NCI-H524 treated with DMSO at 0.1 percent for 48 hours (cell line): ENCODE results near the gene PHLDB3.
"Not testable (repeated sequence)": the region's sequence is repeated elsewhere in the genome, so short reads cannot be mapped to it uniquely, and the experiment has no call there.

Source experiments
- DNase-seq: peaks from one replicate; lab custom pipeline; 2025; lab: John Stamatoyannopoulos, UW

Gene PHLDB3

DNA sequence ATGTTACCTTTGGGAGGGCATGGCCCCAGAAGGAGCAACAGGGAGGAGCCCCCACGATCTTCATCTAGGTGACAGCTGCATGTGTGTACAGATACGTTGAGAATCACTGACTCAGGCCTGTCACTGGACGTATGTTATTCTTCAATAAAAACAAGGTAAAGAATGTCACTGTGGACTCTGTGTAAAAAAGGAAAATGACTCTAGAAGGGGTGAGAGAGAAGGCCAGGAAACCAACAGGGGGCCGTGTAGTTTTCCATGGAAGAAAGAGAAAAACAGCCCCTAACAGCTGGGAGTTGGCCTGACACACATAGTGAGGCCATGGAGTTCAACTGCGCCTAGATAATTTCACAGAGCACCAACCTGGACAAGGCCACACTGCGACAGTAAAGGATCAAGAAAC, 37.3 kb downstream of the PHLDB3 start:
- DNase-seq, result no peak

DNA sequence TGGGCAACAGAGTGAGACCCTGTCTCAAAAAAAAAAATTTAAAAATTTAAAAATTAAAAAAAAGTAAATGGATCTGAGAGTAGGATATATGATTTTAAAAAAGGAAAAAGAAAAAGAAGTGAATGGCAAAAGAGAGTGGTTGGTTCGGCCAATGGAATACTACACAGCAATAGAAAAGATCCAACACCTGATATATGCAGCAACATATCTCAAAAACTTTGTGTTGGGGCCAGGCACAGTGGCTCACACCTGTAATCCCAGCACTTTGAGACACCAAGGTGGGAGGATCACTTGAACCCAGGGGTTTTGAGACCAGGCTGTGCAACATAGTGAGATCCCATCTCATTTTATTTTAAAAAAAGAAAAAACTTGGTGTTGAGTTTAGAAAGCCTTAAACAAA, 37.8 kb downstream of the PHLDB3 start:
- no peak for DNase-seq

DNA sequence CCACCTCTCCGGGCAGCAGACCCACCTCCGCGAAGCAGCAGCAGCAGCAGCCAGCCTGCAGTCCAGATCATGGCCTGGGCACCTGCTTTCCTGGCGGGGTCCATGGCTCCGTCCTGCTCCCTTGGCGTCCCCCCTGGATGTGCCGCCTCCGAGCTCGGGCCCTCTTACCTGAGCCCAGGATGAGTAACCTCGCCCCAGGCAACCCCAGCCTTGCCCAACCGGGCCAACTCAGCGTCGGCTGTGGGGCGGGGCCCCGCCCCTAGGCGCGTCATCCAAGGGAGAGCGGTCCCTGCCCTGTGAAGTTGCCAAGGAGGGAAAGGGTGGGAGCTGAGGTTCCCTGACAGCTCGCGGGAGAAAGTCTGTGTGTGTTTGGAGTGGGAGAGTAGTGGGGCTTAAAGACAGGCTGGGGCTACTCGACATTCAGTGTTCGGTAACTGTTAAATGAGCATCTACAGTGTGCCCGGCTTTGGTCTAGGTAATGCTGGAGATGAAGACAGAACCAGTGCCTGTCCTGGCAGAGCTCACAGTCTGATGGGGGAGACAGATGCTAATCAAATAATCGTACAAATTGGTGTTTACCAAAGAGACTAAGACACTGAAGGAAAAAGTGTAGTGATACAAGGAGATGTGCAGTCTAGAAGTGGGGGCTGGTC, 39.0 kb downstream of the PHLDB3 start, which contains the start of gene LYPD3:
Gene LYPD3 (minus strand): TSS at position 141 of the 653 bp plus-strand sequence. CDS start 37 bp downstream, at position 104.
- no peak for DNase-seq

DNA sequence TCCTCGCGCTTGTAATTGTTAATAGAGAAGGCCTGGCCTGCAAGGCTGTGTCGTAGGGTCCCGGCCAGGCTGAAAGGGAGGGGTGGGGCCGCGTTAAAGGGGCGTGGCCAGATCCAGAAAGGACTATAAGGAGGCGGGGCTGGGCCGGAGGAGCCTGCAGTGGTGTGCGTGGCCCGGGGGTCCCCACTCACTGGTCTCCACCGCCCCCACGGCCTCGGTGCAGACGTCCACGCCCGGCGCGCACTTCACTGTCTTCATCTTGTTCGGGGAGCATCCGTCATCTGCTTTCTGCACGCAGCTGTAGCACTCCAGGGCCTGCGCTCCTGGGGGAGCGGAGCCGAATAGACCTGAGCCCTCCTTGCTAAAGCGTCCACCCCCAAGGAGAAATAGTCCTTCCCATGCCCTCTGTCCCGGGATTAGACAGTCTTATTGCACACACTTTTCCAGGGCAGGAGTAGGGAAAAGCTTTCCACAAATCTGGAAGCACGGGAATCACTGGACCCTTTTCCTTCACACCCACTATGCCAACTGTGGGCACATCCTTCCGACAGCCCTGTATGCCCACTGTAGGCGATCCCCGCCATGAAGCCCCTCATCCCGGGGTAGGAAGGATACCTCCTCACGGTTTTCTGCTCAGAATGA, 40.3 kb downstream of the PHLDB3 start:
- no peak for DNase-seq

DNA sequence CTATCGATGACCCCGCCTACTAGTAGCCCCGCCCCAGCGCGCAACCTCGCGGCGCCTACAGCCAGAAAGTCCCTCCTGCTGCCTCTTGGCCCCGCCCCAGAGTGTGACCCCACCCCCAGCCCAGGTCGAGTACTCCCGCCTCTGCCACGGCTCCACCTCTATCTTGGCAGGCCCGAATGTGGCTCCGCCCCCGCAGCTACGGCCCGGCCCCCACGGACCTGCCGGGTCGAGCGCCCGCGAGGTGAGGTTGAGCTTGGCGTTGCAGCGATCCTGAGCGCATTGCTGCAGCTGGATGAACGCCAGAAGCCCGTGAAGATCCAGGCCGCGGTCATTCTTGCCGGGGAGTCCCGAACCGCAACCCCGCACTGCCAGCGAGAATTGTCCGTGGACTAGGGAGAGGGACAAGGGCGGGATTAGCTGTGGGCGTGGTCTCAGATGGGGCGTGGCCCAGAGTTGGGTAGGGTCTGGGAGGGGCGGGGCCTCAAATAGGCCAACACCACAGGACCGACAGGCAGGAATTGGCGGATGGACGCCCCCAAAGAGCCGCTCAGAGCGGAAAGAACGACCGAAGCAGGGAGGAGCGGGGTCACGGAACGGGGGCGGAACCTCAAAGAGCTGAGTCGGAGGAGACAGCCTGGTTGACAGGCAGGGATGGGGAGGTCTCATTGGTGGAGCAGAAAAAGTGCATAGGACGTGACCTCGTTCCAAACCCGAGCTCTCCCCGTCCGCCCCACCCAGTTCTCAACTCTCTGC, 41.0 kb downstream of the PHLDB3 start:
- no peak for DNase-seq

DNA sequence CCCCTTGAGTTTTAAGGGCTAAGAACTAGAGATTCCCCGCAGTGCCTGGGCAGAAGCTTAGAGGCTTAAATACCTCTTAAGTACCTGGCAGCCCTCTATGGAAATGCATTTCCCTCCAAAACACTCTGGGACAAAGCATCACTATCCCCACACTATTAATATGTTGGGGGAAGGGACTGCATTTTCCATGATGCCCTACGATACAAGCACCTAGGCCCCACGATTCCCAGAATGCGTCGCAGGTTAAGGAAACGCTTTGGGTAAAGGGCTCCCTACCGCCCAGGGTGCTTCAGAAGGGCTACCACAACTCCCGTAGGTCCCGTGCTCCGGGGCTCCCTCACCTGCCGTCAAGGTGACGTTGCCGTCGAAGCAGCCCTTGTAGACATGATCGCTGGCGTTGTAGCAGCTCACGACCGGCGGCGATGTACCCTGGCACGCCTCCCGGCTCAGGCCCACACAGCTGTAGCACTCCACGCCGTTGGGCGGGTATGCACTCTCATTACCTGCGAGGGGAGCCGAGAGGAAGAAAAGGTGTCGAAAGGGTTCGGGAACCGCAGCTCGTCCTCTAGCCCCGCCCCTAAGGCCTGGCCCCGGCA, 41.7 kb downstream of the PHLDB3 start:
- no peak for DNase-seq

DNA sequence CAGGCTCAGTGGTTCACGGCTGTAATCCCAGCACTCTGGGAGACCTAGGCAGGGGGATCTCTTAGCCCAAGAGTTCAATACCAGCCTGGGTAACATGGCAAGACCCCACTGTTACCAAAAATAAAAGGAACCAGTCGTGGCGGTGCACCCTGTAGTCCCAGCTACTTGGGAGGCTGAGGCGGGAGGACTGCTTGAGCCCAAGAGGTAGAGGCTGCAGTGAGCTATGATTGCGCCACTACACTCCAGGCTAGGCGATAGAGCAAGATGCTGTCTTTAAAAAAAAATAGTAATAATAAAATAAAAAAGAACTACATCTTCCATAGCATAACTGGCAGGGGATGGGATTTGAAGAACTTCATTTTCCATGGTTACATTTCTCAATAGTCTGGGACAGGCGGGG, 42.2 kb downstream of the PHLDB3 start:
- no peak for DNase-seq

DNA sequence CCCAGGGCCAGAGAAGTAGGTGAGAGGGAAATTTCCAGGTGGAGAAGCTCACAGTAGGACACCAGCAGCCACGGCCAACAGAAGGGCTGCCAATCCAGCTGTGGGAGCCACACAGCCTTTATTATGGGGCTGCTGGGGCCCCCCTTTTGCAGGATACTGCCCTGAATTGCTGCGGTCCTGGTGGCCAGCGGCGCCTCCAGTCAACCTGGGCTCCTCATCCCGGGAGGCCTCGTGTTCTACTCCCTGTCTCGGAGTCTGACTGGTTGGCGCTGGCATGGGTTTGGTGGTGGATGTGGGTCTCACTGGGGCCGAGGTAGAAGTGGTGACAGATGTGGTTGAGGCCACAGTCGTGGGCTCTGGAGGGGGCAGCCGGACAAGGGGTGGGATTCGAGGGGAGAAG, 43.2 kb downstream of the PHLDB3 start:
- DNase-seq, result no peak

DNA sequence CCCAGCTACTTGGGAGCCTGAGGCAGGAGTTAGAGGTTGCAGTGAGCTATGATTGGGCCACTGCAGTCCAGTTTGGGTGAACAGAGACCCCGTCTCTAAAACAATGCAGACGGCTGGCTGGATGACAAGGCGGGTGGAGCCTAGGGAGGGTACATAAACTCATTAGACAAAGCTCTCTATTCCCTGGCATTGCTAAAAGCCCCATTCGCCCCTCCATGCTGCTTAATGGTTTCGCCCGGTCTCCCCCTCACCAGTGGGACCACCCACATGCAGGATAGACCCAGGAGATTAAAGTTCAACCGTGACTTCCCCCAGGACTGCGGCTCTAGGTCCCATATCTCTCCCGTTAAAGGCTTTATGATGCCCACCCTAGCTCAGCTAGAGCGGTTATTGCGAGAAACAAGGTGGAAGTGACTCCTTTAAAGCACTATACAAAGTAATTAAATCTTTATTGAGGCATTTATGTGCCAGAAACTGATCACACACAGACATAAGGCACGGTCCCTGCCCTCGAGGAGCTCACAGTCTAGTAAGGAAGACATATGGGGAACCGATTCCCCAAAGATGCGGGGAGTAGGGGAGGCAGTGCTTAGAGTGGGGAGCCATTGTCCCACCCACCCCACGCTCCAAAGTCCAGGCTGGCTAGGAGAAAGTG, 44.1 kb downstream of the PHLDB3 start:
- no peak for DNase-seq

DNA sequence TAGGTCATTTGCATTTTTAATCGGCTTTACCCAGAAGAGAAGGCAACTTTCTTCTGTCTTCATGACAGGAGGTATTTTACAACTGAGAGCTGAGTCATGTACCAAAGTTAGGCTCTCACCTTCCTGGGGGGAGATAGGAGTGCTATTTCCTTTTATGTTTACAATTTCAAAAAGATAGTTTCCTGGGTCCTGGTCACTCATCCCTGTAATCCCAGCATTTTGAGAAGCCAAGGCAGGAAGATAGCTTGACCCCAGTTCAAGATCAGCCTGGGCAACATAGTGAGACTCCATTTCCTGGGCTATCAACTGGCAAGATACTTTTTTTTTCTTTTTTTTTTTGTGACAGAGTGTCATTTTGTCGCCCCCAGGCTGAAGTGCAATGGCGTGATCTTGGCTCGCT, 46.7 kb downstream of the PHLDB3 start:
- no peak for DNase-seq

DNA sequence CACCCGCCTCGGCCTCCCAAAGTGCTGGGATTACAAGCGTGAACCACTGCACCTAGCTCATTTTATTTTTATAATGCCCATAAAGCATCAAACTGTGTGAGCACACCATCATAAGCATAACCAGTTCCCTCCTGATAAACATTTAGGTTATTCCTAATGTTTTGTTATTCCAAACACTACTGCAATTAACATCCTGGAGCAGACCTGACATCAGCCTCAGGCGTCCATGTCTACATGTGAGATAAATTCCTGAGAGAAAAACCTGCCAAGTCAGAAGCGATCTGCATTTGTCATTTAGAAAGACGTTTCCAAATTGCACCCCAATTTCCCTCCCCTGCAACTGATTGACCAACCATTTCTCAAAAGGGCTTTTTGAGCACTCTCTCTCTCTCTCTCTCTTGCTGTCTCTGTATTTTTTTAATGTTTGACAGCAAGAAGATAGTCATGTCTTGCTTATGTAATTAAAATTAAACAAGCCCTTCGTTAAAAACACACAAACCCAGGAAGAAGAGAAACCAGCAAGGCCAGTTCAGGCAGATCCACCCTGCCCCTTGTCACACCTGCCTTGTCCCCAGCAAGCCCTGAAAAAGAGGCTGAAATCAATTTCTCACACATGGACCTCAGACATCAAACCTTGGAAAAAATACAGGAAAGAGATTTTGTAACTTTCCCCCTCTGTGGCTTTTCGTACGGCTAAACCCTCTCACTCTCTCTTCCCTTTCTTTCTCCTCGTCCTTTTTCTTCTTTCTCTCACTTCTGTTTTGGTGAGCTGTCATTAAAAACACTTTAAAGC, 49.0 kb downstream of the PHLDB3 start:
- no peak for DNase-seq

DNA sequence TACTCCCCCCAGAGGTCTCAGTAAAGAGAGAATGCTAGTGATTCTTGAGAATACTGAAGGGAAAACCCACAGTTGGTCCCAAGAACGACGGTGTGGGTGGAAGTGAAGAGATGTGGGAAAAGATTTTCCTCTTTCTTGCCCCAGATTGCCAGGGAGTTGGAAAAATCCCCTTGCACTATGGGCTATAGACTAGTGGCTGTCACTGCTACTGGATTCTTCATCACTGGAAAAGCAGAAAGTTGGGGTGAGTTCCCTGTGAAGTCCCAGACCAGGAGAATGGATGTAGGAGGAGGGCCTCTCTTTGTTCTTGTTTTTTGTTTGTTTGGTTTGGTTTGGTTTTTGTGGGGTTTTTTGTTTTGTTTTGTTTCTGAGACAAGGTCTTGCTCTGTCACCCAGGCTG, 50.5 kb downstream of the PHLDB3 start:
- no peak for DNase-seq

DNA sequence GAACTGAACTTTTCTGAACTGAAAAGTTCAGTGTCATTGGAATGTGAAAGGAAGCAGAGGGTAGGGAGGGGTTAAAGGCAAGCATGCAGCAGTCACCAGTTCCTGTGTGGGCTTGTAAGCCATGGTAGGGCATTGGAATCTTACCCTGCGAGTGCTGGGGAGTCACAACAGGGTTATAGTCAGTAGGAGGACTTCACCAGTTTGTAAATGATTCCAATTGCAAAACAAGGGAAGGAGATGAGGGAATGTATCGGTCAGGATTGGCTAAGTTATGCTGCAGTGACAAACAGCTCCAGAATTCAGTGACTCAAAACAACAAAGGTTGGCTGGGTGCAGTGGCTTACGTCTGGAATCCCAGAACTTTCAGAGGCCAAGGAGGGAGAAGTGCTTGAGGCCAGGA, 52.0 kb downstream of the PHLDB3 start:
- DNase-seq, result no peak

DNA sequence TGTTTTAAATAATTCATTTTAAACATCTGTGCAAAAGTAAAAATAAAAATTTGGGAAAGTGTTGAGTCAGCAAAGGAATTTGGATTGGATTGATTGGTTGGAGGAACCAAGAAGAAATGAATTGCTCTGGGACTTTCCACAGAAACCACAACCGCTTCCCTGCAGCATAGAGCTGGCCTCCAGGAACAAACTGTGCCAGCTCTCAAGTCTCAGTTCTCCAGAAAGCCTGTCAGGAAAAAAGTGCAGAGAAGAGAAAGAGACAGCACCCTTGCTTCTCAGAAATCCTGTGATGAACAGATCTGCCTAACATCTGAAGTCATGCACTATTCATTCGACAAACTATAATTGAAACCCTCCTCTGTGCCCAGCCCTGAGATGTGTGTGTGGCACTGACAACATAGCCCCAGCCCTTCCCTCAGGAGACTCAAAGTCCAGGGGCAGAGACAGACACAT, 54.0 kb downstream of the PHLDB3 start:
- no peak for DNase-seq

DNA sequence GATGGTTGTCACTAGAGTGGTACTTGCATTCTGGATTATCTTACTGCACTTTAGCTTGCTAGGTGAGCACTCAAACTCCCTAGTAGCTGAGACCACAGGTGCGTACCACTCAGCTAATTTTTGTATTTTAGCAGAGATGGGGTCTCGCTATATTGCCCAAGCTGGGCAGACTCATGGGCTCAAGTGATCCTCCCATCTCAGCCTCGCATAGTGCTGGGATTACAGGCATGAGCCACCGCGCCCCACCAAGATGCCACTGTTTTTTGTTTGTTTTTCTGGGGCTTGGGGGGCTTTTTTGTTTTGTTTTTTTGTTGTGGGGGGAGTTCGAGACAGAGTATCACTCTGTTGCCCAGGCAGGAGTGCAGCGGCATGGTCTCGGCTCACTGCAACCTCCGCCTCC, 56.9 kb downstream of the PHLDB3 start:
- DNase-seq, result no peak

DNA sequence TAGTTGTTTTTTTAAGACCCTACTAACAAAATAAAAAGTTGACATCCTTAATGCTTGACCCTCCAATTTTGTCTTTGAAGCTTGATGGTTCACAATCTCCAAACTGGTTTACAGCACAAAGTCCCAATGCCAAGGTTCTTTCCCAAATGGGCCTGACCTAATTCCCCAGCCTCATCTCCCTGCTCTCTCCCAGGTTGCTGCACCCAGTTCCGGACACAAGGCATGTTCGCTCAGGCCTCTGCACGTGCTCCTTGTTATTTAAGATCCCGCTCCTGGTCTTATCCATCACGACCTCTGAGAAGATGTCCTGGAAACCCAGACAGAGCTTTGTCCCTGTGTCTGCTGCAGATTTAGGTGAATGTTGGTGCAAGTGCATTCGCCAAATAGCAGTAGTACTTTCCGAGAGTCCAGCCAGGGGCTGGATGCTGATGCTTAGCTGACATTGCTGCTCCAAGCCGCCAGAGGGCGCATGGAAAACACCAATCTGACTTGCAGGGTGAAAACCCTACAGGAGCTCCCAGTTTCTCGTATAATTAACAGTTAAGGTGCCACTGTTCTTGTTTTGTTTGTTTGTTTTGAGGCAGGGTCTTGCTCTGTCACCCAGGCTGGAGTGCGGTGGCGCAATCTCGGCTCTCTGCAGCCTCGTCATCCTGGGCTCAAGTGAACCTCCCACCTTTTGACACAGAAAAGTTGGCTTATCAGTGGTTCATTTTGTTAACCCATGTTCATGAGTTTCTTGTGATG, 57.6 kb downstream of the PHLDB3 start:
- DNase-seq, result no peak

DNA sequence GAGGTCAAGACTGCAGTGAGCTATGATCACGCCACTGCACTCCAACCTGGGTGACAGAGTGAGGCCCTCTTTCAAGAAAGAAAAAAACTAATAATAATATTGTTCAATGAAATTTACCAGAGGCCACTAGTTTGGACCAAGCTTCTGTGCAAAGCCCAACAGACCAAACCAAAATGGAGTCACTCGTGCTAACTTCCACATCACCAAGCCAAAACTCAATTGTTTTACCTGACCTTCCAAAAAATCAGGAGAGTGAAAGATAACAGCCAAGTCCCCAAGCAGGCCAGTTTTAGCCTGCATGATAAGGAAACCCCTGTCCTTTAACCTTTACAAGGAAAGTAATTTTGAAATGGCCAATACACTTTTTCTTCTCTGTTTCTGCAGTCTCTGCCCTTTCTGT, 59.1 kb downstream of the PHLDB3 start:
- no peak for DNase-seq

DNA sequence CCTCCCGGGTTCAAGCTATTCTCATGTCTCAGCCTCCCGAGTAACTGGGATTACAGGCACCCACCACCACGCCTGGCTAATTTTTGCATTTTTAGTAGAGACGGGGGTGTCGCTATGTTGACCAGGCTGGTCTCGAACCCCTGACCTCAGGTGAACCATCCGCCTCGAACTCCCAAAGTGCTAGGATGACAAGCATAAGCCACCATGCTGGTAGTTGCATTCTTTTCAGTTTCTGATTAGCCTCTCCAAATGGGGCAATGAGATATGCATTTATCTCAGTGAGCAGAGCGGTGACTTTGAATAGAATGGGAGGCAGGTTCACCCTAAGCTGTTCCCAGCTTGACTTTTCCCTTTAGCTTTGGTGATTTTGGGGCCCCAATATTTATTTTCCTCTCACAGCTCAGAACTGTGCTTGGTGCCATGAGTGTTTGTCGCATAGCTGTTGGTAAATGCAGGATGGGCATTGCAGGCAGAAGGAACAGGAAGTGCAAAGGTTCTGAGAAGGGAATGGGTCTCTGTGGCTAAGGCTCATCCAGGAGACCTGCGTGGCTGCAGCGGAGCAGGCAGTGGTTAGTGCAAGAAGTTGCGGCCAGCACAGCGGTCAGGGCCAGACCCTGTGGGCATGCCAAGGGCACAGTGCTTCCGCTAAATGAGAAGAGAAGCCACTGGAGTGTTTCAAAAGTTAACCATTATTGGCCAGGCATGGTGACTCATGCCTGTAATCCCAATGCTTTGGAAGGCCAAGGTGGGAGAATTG, 59.8 kb downstream of the PHLDB3 start:
- DNase-seq, result no peak

DNA sequence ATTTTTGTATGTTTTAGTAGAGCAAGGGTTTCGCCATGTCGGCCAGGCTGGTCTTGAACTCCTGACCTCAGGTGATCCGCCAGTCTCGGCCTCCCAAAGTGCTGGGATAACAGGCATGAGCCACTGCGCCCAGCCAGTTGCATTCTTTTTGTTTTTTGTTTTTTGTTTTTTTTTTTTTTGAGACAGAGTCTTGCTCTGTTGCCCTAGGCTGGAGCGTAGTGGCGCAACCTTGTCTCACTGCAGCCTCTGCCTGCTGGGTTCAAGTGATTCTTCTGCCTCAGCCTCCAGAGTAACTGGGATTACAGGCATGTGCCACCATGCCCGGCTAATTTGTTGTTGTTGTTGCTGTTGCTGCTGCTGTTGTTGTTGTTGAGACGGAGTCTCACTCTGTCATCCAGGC, 60.5 kb downstream of the PHLDB3 start:
- not testable (repeated sequence) for DNase-seq

DNA sequence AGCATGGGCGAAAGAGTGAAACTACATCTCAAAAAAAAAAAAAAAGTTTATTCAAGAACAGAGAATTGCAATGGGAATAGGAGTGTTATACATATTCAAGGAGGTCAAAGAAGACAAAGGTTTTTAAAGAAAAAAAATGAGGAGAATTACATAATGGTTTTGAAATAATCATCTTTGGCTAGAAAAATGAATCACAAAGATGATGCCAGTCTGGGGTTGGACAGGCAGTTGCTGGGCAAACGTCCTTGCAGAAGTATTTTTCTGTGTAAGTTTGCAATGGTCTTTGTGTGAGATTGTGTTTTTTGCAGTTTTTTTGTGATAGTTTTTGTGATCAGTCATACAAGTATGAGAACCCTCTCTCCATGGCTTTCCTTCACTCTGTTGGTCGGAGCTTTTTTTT, 62.8 kb downstream of the PHLDB3 start:
- no peak for DNase-seq
